ENCODE results near the gene DSTYK.
A peak's percentile ranks its signal among the peaks of the same experiment; 100 is the strongest.
"Not testable (repeated sequence)": the region's sequence is repeated elsewhere in the genome, so short reads cannot be mapped to it uniquely, and the experiment has no call there.

DSTYK gene

DNA sequence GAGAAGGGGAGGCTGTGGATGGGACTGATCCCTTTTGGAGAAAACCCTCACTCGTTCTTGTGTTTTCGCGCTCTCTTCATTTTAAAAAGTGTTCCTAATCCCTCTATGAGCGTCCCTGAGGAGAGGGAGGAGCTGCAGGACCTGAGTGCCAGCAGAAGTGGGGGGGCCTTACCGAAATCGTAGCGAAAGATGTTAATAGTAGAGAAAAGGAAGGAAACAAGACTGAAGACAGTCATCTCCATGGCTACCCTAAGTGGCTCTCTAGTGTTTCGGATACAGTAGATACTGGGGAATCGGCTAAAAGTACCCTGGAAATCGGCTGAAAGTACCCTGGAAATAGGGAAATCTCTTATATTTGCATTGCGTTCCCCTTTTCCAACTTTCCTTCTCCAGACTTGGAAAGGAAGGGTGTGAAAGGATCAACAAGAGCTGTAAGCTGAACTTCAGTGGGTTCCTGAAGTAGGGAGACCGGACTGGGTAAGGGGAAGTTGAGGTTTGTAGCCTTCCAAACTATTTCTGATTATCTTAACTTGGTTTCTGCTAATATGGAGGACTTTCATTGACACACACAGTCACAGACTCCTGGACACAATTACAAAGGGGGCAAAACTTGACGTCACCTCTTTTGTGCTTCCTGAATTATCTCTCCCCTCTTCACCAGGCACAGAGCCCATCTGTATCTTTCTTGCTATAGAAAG lies 486 bp upstream of the DSTYK start:
- DNase-seq, result no peak

DNA sequence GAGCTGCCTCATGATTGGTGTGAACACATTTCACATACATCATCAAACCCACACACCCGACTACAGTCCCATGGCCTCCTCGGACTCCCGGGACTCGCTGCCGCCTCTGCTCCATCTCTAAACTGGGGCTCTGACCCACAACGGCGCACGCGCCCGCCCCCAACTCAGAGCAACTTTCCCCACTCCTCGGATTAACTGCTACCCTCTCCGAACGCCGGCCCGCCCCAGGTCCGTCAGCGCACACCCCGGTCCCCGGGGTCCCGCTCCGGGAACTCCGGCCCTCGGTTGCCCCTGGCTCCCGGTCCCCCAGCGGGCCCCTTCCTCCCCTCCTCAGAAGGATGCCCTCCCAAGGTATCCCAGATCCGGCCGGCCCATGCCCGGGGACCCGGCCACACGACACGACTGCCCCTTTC lies 740 bp downstream of the DSTYK start:
- peak in 1 of 4 experiments; percentile 24 for DNase-seq

DNA sequence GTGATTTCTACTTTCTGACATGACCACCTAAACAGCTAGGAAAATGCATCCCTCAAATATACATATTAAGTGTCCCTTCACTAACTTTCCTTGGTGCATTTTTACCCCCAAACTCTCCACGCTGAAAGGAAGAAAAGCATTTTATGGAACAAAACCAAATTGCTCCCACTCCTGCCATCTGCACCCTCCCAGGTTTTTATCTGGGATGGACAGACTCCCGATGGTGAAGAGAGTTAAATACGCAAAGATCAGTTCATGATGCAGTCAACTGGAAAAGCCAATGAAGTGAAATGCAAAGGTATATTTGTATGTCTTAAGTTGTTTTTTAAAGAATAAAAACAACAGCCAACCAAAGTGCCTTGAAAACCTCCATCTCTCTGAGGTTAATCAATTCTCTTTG lies 2.7 kb downstream of the DSTYK start:
- no peak for DNase-seq

GRCh38 chr1:205205055-205205454 lies 6.4 kb downstream of the DSTYK start:
- DNase-seq, result no peak

- DNase-seq, result no peak
Observed at GRCh38 chr1:205204552-205204951, 7.0 kb downstream of the DSTYK start.

- DNase-seq, result no peak
Observed at GRCh38 chr1:205199931-205200299, 11.6 kb downstream of the DSTYK start.

GRCh38 chr1:205199090-205199930 lies 12.2 kb downstream of the DSTYK start:
- DNase-seq, result peak in 1 of 4 experiments; percentile 1

DNA sequence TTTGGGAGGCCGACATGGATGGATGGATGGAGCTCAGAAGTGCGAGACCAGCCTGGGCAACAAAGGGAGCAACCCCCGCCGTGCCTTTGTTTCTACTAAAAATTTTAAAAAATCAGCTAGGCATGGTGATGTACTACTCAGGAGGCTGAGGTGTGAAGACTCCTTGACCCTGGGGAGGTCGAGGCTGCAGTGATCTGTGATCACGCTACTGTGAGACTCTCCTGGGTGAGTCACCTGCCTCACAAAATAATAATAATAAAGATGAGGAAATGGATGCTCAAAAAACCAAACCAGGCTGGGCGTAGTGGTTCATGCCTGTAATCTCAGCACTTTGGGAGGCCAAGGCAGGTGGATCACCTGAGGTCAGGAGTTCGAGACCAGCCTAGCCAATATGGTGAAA lies 19.2 kb downstream of the DSTYK start:
- DNase-seq, result no peak

- DNase-seq, result no peak
Observed at GRCh38 chr1:205191622-205192021, 19.9 kb downstream of the DSTYK start.

- DNase-seq, result no peak
Observed at GRCh38 chr1:205190845-205191577, 20.5 kb downstream of the DSTYK start.

GRCh38 chr1:205189131-205189530 lies 22.4 kb downstream of the DSTYK start:
- DNase-seq, result no peak

DNA sequence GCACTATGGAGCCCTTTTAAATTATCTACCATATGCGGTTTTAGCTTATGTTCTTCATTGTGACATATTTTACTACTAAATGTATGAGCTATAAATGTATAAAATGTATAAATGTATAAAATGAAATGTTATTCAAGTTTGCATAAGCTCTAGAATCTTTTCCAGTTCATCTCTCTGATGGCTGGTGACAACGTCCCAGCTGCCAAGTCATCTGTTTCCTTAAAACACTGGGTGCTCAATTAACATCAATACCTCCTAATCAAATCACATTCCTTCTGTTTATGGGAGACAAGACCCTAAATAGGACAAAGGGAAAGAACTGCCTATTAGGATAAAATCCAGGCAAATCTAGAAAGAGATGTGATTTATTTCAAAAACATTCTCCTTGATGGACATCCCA lies 22.9 kb downstream of the DSTYK start:
- DNase-seq, result no peak

DNA sequence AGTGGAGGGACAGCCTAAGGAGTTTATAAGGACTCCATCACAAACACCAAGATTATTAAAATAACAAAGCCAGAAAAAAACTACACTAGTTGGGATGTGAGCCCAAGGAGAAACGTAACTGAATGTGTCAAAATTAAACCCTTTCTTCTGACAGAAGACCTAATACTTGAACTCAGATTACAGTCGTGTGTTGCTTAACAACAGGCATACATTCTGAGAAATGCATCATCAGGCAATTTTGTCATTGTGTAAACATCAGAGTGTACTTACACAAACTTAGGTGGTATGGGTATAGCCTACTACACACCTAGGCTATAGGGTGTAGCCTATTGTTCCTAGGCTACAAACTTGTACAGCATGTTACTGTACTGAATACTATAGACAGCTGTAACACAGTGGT lies 23.4 kb downstream of the DSTYK start:
- DNase-seq, result no peak

DNA sequence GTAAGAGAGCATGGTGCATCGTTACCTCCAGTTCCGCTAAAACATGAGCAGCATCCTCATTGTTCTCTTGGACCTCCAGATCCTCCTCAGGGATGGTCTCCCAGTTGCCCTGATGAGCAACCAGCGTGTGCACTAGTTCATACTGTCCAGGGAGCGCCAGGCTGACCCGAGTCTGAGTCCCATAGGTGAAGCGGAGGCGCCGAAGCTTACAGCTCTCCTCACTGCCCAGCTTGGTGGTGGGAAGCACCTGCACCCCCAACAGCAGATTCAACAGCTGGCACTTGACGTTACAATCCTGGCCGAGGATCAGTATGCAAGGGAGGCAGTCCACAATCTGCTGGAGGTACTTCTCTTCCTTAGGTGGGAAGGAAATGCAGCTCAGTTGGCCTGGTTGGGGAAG lies 24.1 kb downstream of the DSTYK start:
- no peak for DNase-seq

GRCh38 chr1:205186191-205186590 lies 25.3 kb downstream of the DSTYK start:
- no peak for DNase-seq

GRCh38 chr1:205183676-205184335 lies 27.7 kb downstream of the DSTYK start:
- DNase-seq, result no peak

- no peak for DNase-seq
Observed at GRCh38 chr1:205182930-205183329, 28.6 kb downstream of the DSTYK start.

GRCh38 chr1:205180331-205180730 lies 31.2 kb downstream of the DSTYK start:
- DNase-seq, result not testable (repeated sequence)

DNA sequence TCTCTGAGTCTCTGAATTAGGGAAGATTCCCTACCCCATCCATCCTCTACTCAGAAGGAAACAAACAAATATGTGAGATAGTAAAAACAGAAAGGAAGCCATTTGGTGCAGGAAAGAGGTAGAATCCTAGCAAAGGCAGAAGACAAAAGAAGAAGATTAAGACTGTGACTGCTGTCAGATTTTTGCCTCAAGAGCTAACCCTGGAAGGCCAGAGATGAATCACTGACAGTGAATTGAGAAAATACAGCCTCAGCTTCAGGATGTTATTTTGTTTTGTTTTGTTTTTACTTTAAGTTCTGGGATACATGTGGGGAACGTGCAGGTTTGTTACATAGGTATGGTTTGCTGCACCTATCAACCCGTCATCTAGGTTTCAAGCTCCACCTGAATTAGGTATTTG lies 31.7 kb downstream of the DSTYK start:
- DNase-seq, result no peak

DNA sequence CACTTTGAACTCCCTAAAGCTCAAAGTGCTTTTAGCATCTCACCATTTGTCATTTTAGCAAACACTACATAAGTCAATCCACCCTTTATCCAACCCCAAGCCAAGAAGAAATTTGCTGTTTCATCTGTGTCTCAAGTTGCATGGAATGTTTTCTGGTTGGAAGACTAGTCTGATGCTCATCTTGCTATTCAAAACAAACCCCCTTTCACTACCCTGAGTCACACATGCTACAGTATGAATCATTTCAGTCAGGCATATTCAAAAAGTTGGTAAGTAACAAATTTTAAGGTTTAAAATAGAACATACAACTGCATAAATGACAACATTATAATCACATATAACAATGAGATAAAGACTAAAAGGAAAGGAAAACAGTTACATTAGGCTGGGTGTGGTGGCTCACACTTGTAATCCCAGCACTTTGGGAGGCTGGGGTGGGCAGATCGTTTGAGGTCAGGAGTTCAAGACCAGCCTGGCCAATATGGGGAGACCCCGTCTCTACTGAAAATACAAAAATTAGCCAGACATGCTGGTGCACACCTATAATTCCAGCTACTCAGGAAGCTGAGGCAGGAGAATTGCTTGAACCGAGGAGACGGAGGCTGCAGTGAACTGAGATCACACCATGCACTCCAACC lies 38.7 kb downstream of the DSTYK start:
- DNase-seq, result no peak

DNA sequence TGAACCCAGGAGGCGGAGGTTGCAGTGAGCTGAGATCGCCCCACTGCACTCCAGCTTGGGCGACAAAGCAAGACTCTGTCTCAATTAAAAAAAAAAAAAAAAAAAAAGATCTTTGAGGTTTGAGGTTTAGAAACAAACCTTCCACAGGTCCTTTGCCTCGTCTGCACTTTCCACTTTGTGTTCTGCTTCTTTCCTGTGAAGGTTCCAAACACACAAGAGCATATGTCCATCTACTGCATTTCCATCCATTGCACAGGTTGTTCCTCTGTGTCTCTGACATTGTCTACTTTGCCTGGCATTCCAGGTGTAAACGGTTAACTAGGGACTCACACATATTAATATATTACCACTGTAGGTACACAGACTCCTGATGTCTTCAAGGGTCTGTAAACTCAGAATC lies 40.1 kb downstream of the DSTYK start:
- no peak for DNase-seq

GRCh38 chr1:205170532-205171269 lies 40.8 kb downstream of the DSTYK start:
- no peak for DNase-seq
